Measurements from ENCODE around the gene SLC25A17. TPM values are rescaled to one million over a fixed set of nuclear protein-coding genes. Genes with fewer than 3 reads are reported as not detected.
A peak's percentile ranks its signal among the peaks of the same experiment; 100 is the strongest.
"Not testable (repeated sequence)": the region's sequence is repeated elsewhere in the genome, so short reads cannot be mapped to it uniquely, and the experiment has no call there.

SLC25A17 gene, protein sequence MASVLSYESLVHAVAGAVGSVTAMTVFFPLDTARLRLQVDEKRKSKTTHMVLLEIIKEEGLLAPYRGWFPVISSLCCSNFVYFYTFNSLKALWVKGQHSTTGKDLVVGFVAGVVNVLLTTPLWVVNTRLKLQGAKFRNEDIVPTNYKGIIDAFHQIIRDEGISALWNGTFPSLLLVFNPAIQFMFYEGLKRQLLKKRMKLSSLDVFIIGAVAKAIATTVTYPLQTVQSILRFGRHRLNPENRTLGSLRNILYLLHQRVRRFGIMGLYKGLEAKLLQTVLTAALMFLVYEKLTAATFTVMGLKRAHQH
- total RNA-seq: 10 to 100 TPM in 1 of 2 donors, 1 to 10 TPM in 1; 9.6 to 14.2 TPM
- long read RNA-seq, transcript SLC25A17-210 (9 exons, 2,262 nt): major isoform, 13 of 16 reads
- long read RNA-seq, partial matches to known transcripts: 0 of 16 reads
- long read RNA-seq, other reads (novel, unspliced or antisense): 3 of 16 reads

DNA sequence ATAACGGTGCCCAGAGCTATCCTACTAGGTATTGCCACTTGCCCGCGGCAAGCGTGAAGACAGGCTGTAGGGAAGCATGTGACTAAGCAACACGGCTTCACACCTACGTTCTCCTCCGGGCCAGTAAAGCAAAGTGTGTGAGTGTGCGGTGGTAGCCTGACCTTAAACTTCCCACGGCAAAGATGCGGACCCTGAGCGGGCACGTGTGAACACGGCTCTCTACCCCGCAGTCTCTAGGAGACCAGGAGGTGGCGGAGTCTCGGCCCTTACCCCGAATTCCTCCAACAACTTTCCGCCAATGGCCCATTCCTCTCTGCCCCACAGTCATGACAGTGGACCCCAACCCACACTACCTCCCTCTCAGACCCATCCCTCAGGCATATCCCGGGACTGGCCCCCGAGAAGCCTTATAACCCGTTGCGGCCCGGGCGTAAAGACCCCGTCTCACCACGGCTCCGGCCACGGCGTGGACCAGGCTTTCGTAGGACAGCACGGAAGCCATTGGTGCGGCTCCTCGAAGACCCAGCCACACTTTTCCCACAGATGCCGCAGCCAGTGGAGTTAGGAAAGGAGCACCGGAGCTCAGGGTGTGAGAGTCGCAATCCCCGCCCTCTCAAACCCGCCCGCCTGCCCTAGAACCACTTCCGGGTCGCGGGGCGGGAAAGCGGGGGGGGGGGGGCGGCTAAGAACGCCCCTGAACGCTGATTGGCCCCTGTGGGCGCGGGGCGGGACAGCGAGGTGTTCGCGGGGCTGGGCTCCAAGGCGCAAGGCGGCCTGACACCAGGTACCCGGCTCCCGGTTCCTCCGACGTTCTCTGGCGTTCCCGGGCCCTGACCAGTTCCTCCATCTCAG lies at the start of gene SLC25A17:
SLC25A17 (minus strand) TSS at position 600 of the 852 bp plus-strand sequence; CDS start at position 502, 98 bp downstream.
- DNase-seq (peak; percentile 88 to 93), ATAC-seq (peak; percentile 96)
- intact Hi-C loops (cut with DNase I, micrococcal nuclease): no loop called here

DNA sequence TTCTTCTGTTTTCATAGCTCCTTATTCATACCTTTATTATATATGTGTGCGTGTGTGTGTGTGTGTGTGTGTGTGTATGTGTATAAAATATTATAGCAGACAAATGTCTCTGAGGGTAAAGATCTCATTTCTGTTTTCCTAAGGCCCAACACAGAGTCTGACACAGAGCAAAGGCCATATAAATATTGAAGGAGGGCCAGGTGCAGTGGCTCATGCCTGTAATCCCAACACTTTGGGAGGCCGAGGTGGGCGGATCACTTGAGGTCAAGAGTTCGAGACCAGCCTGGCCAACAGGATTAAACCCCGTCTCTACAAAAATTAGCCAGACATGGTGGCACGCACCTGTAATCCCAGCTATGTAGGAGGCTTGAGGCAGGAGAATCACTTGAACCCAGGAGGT lies 49.2 kb upstream of the SLC25A17 start:
- peak; percentile 75 for ATAC-seq
- intact Hi-C loops (cut with DNase I, micrococcal nuclease); DNase-seq: not testable (repeated sequence)

DNA sequence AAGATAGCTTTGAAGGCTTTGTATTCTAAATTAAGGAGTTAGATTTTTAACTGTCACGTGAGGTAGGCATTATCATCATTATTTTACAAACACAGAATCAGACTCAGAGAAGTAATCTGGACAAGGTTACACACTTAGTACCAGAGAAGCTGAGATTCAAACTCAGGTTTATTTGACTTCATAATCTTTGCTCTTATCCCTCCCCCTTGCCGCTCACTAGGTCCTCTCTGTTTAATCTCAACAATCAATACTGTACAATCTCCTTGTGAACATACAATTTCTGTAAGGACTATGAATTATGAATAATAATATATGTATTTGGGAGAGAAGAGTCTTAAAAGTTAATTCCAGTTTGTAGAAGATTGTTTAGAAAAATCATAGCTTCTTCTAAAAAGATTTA lies 48.0 kb upstream of the SLC25A17 start:
- intact Hi-C loops (cut with DNase I, micrococcal nuclease): no loop called here
- ATAC-seq: no peak
- DNase-seq: no peak

DNA sequence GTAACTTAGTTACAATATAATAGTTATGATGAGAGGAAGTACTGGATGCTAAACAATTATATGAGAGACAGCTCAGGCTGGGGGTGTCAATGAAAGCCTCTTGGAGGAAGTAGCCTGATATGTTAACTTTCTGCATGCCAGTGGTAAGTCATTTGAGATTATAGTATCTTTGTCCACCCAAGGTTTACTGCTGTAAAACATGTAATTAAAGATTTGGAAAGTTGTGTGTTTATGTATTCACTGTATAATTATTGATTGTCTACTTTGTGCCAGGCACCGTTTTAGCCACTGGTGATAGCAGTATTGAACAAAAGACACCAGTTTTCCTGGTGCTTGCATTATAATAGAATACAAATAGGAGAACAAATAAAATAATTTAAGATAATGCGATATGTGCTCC lies 43.4 kb upstream of the SLC25A17 start:
- intact Hi-C loops (cut with DNase I, micrococcal nuclease): no loop called here
- ATAC-seq: no peak
- no peak for DNase-seq

DNA sequence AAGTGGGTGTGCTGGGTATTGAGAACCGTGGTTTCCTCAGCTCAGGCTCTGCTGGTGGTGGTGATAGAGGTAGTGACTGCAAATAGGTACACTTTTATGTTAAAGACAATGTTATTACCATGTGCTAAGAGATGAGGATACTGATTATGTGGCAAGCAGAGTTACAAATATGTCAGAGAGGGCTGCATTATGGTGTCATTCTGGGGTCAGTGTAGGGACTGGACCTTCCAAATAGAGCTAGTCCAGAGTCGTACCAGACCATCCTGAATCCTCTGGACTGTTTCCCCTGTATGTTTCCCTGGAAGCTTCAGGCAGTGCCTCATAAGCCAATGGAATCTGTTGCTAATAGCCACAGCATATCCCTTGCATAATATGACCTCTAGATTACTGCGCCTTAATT lies 42.9 kb upstream of the SLC25A17 start, which contains the start of gene DNAJB7:
DNAJB7 (minus strand) TSS at position 101 of the 400 bp plus-strand sequence. CDS start 119 bp downstream, outside the sequence.
- ATAC-seq (no peak), DNase-seq (no peak)
- intact Hi-C loops (cut with DNase I, micrococcal nuclease): no loop called here

DNA sequence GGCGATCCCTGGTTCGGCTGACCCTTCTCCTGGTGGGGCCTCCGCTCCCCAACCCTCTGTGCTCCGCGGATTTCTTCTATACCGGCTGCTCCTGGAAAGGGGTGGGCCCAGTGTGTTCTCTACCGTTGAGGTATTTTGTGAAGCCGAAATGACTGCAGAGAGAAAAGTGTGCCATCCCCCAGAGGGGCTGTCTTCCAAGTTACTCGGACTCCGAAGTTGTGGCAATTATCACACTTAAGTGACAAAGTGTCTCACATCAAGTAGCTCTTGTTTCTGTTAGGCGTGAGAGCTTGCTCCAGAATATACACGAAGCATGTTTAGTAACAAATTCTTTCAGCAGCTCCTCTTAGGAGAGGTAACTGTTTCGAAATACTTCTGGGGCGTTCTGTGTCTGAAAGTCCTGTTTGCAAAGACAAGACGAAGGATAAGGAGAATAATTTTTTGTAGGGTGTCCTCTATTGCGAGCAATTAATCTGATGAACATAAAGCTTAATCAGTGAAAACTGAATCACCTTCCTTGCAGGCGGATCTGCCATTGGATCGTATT lies 38.2 kb upstream of the SLC25A17 start:
- DNase-seq: no peak
- ATAC-seq: peak; percentile 17
- intact Hi-C loops (cut with DNase I, micrococcal nuclease): no loop called here

DNA sequence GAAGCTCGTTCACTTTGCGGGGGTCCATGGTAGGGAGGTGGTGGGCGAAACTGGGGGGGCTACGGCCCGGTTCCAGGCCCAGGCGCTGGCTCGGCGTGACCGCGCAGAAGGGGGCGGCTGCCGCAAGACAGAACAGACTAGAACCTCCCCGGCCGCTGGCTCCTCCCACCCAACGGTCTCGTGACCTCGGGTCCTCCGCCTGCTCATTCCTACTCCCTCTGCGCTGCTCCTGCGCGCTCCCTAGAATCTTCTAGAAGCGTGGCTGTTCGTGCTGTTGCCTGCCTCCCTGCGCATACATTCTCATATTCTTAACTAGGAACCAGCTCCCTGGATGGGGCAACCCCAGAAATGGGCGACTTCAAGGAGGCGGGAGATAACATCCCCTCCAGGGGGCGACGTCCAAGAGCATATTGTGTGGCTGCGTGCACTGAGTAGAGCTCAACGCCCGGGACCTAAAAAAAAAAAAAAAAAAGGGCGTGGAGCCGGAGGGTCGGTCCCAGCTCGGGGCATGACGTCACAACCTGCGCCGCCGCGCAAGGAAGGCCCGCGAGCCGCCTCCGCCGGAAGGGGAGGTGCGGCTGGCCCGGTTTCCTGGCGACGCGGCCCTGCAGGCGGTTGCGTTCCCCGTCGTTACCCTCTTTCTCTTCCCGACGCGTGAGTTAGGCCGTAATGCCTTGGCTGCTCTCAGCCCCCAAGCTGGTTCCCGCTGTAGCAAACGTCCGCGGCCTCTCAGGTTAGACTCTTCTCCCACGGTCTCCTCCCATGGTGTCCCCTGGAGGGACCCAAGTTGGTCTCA lies 37.6 kb upstream of the SLC25A17 start, which contains the start of the genes ST13 and XPNPEP3:
ST13 (minus strand) TSS at position 127 of the 796 bp plus-strand sequence; CDS start at position 28, 99 bp downstream.
XPNPEP3 (plus strand) TSS at position 636 of the 796 bp plus-strand sequence; CDS start at position 670, 34 bp downstream.
- intact Hi-C loops (cut with DNase I, micrococcal nuclease): no loop called here
- peak; percentile 98 to 99 for DNase-seq
- peak; percentile 92 for ATAC-seq

DNA sequence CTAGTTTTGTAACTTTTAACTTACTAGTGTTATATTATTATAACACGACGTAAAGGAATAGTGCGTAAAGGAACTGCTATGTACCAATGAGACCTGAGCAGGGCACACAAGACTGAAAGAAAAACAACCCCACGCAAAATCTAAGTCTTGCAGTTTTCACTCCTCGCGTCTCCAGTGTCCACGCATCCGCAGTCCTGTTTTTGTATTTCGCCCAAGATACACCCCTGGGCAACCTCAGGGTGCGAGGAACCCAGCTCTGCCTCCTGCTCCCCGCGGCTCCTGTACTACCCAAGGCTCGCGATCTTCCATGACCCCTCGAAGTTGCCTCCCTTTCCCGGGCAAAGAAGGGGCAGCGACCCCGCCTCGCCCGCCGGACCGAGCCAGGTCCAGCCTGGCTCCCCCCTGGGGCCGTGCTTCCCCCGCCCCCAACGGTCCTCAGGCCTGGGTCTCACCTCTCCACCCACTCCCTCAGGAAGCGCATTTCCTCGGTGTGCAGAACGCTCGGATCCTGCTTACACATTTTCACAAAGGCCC lies 36.9 kb upstream of the SLC25A17 start:
- ATAC-seq: peak; percentile 25
- intact Hi-C loops (cut with DNase I, micrococcal nuclease): no loop called here
- no peak for DNase-seq

DNA sequence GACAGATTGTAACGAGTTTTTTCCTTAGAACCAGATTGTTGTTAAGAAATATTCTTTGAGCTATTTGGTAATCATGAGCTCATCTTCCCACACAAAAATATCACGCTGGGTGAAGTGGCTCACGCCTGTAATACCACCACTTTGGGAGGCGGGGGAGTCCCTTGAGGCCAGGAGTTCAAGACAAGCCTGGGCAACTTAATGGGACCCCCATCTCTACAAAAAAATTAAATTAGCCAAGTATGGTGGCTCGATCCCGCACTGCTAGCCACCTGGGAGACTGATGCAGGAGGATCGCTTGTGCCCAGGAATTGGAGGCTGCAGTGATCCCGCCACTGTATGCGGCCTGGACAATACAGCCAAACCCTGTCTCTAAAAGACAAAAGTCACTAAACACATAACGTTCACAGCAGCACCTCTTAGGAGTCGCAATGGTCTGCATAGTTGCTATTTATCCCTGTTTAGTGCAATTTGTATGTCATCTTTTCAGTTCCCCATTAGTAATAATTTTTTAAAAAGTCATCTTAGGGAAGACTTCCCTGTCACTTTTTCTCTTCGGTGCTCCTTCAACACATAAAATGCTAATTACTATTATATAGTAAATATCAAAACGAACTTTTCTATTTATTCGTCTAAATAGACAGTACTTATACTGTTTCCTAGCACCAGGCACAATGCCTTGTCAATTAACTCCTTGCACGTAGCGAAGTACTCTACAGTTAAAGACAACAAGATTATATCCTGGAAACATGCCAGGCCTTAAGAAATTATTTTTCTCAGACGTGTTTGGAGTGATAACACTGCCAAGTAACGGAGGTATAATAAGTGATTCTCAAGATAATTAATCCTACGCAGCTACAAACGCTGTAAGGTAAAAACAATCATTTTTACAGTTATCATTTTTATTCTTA lies 36.2 kb upstream of the SLC25A17 start:
- intact Hi-C loops (cut with DNase I, micrococcal nuclease): no loop called here
- DNase-seq (peak in 1 of 2 donors; percentile 7), ATAC-seq (no peak)

DNA sequence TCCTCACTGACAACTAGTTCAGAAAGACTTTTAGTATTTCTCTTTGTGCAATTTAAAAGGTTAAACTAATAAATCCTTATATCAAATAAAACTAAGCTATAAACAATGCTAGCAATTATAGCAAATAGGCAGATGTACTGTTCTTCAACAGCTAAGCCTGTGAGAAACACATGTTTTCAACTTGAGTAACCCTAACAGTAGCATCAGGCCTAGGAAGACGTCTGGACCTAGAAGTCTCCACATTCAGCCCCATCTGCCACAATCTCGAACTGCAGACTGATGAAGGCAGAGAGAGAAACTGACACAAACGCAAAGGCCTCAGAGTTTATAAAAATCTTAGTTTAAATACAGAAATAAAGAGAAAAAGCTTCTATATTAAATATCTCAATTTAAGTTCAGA lies 34.8 kb upstream of the SLC25A17 start:
- DNase-seq: no peak
- ATAC-seq: no peak
- intact Hi-C loops (cut with DNase I, micrococcal nuclease): no loop called here

DNA sequence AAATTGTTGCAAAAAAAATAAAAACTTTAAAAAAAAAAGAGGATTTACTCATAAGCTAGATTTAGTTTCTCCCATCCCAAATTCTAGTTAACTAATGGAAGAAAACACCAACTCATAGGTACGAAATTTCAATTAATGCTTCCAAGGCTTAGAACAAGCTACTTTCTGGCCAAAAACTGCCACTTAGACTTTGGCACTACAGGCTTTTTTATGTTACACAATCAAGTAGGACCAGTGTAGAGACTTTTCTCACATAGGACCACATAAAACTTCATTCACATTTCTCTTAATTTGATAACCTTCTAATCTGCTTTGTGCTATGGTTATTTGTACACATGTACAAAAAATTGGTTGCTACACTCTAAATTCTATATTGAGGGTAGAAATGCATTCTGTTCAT lies 34.2 kb upstream of the SLC25A17 start:
- DNase-seq (no peak), ATAC-seq (no peak)
- intact Hi-C loops (cut with DNase I, micrococcal nuclease): no loop called here

DNA sequence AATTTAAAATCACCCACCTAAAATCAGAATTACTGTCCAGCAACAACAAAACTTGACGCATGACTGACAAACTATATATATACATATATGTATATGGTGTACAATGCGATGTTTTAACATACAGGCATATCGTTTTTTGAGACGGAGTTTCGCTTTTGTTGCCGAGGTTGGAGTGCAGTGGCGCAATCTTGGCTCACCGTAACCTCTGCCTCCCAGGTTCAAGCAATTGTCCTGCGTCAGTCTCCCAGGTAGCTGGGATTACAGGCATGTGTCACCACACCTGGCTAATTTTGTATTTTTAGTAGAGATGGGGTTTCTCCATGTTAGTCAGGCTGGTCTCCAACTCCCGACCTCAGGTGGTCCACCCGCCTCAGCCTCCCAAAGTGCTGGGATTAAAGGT lies 26.7 kb upstream of the SLC25A17 start:
- DNase-seq; intact Hi-C loops (cut with DNase I, micrococcal nuclease); ATAC-seq: not testable (repeated sequence)

DNA sequence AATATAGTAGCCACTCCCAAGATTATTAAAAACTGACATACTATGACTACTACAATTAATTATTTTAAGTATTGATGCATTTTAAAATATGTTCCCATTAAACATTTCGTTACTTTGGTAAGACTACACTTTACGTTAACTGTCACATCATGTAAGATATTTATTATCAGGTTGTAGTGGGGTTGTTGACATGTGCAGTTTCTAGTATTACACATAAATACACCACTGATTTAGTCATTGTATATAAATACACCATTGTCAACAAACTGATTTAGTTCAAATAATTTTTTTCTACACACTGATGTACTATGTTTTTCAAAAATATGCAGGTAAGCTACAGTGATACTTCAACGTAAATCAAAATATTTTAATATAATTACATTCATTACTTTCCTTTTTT lies 25.8 kb upstream of the SLC25A17 start:
- intact Hi-C loops (cut with DNase I, micrococcal nuclease): no loop called here
- DNase-seq: no peak
- ATAC-seq: no peak

DNA sequence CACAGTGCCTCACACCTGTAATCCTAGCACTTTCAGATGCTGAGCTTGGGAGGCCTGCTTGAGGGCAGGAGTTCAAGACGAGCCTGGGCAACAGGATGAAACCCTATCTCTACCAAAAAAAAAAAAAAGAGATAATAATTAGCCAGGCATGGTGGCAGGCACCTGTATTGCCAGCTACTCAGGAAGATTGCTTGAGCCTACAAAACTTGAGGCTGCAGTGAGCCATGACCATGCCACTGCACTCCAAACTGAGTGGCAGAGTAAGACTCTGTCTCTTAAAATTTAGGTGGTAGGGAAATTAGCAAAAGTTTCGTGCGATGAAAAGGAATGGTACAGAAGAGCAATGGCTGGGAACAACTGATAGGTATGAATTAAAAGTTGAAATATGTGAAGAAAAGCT lies 19.3 kb upstream of the SLC25A17 start:
- ATAC-seq: no peak
- intact Hi-C loops (cut with DNase I, micrococcal nuclease): no loop called here
- DNase-seq: no peak

DNA sequence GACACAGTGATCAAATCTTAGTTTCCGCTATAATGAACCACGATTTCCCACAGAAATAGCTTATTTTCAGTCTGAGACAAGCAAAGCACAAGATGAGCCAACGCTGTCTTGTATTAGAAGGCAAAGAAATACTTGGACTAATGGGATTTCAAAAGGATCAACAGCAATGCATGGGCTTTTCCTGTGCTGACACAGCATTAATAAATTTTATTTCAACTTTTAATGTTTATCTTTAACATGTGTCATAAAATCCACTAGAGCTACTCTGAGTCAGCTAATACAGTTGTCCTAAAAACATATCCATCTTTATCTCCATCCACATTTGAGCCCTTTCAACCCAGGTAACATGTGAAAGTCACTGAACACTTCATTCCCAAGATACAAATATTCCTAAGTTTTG lies 15.5 kb upstream of the SLC25A17 start:
- ATAC-seq: no peak
- DNase-seq: no peak
- intact Hi-C loops (cut with DNase I, micrococcal nuclease): no loop called here

DNA sequence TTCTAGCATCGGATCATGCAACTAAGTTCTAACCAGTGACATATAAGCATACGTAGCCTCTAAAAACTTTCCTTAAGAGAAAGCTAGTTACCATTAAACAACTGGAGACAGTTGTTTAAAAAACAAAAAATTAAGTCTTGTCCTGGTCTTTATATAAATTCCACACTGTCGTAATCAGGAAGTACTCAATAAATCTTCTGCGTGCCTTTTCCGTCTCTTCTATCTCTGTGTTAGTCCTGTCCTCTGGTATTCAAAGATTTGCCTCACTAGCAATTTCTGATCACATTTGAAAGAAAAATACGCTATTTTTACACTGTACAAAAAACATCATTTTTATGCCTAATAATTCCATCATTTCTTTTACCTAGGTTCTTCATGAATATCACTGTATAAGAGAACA lies 10.0 kb upstream of the SLC25A17 start:
- DNase-seq (no peak), ATAC-seq (no peak)
- intact Hi-C loops (cut with DNase I, micrococcal nuclease): no loop called here
